T-cell (primary cell): Measurements from ENCODE around the gene ZCCHC10. TPM values are rescaled to one million over a fixed set of nuclear protein-coding genes. Genes with fewer than 3 reads are reported as not detected.

Source experiments
- ATAC-seq, 4 experiments: fragments of 200-7000 bp in 3 of 4; fragments of 150-1000 bp in 1 of 4; cut with Tn5 transposase; replicated peaks in 1 of 4; 1 replicate in 3 of 4; 2 replicates in 1 of 4; pipeline ENCODE4 v1.10.0; 2021; ENCODE audit warnings: moderate library complexity in 3 of 4, mild to moderate bottlenecking in 2 of 4, moderate number of reproducible peaks in 1 of 4
- CTCF ChIA-PET, 2 donors: fragments of 300-600 bp; sonication (Branson Sonifier 250); formaldehyde crosslinking; loops; one replicate each; lab custom pipeline; 2022; ENCODE audit warnings: antibody characterized with exemption in 2 of 2; lab: Charles Lee
- POLR2A ChIA-PET, 2 donors: fragments of 300-600 bp; sonication (Branson Sonifier 250); formaldehyde crosslinking; loops; one replicate each; lab custom pipeline; 2022; ENCODE audit warnings: antibody characterized with exemption in 2 of 2; lab: Charles Lee
- DNase-seq, 35 experiments: peaks; one replicate each; pipeline versions ENCODE4 v3.0.0 to v3.0.0-alpha.2; 2013 to 2023
- H3K27ac ChIP-seq: one replicate; pipeline ENCODE4 v1.5.1; 2013; ENCODE audit warnings: low read length
- H3K27me3 ChIP-seq, 2 experiments: replicated peaks in 1 of 2; 1 replicate in 1 of 2; 2 replicates in 1 of 2; pipeline versions ENCODE4 v1.6.1 to v1.7.0; 2013; ENCODE audit warnings: low read length in 1 of 2, mixed read lengths in 1 of 2; ENCODE audit not compliant: control insufficient read depth in 2 of 2, insufficient read depth in 2 of 2; ENCODE audit errors: extremely low read depth in 1 of 2
- H3K36me3 ChIP-seq, 2 donors: 1 replicate in 1 of 2; 2 replicates in 1 of 2; pipeline versions ENCODE4 v1.6.1 to v1.7.0; 2013; ENCODE audit warnings: low read length in 1 of 2; ENCODE audit not compliant: control insufficient read depth in 2 of 2, insufficient read depth in 1 of 2; ENCODE audit errors: extremely low read depth in 1 of 2
- H3K4me1 ChIP-seq, 2 experiments: 1 replicate in 1 of 2; 2 replicates in 1 of 2; pipeline versions ENCODE4 v1.6.1 to v1.7.0; 2013; ENCODE audit warnings: low read length in 2 of 2, mixed read lengths in 1 of 2; ENCODE audit not compliant: insufficient read depth in 2 of 2, control insufficient read depth in 1 of 2; ENCODE audit errors: extremely low read depth in 1 of 2
- H3K4me3 ChIP-seq, 2 donors: 1 replicate in 1 of 2; 2 replicates in 1 of 2; pipeline versions ENCODE4 v1.5.1 to v1.7.0; 2013; ENCODE audit warnings: mild to moderate bottlenecking in 2 of 2, low read length in 1 of 2, moderate library complexity in 1 of 2; ENCODE audit not compliant: control insufficient read depth in 1 of 2; ENCODE audit errors: extremely low read depth in 1 of 2
- H3K9me3 ChIP-seq: 2 replicates; pipeline ENCODE4 v1.7.0; 2013
- H3K27ac Mint-ChIP-seq, 2 donors: one replicate each; pipeline ENCODE4 v1.8.0; 2020 to 2021; ENCODE audit warnings: mild to moderate bottlenecking in 2 of 2, mixed read lengths in 2 of 2
- H3K27me3 Mint-ChIP-seq, 2 donors: one replicate each; pipeline ENCODE4 v1.8.0; 2021 to 2022; ENCODE audit warnings: mixed read lengths in 2 of 2
- H3K36me3 Mint-ChIP-seq: one replicate; pipeline ENCODE4 v1.8.0; 2021; ENCODE audit warnings: mixed read lengths
- H3K4me1 Mint-ChIP-seq, 3 donors: one replicate each; pipeline ENCODE4 v1.8.0; 2020 to 2022; ENCODE audit warnings: mixed read lengths in 3 of 3, mild to moderate bottlenecking in 1 of 3
- H3K4me3 Mint-ChIP-seq, 3 donors: one replicate each; pipeline ENCODE4 v1.8.0; 2020 to 2022; ENCODE audit warnings: mild to moderate bottlenecking in 3 of 3, mixed read lengths in 3 of 3, moderate library complexity in 3 of 3
- H3K9me3 Mint-ChIP-seq, 3 donors: one replicate each; pipeline ENCODE4 v1.8.0; 2020 to 2022; ENCODE audit warnings: mixed read lengths in 3 of 3
- WGBS: methylation state at CpG from one replicate; pipeline ENCODE4 v1.1.5; 2013; ENCODE audit warnings: missing lambda C conversion rate; ENCODE audit not compliant: insufficient coverage; 5-methylcytosine and 5-hydroxymethylcytosine counted together
- total RNA-seq, 35 experiments: library from RNA in 6 of 35; stranded (reverse) in 6 of 35; fragments of 120-200 nt in 1 of 35; gene quantifications; one replicate each; pipeline versions ENCODE4 v1.2.1 to v1.2.4 and lab custom pipeline; 2013 to 2026

ZCCHC10 gene
- total RNA-seq, 5 donors from 2014 or later (not counting 1 experiment from before 2014, with no cell fraction given), result 15.6 to 19.5 (median 16.3) TPM

GRCh38 chr5:133063965-133064364 lies 37.6 kb upstream of the ZCCHC10 start:
- H3K9me3 Mint-ChIP-seq, result no peaks in the 10 kb centered on the region
- WGBS, result 65% methylated on average over 4 of the region's 10 CpGs
- Histone ChIP-seq H3K4me1 (peaks cover 5 to 22% of the 10 kb centered on the region in 2 experiments), H3K36me3 (peaks cover 0 to 31% of the 10 kb centered on the region in 2 donors), H3K9me3 (no peaks in the 10 kb centered on the region), H3K27ac (no peak overlapping the region), H3K27me3 (no peaks in the 10 kb centered on the region), H3K4me3 (no peak overlapping the region)
- ATAC-seq (no peak), DNase-seq (no peak)
- H3K4me1 Mint-ChIP-seq, result peaks cover 42 to 53% (median 44%) of the 10 kb centered on the region in 3 donors
- ChIA-PET POLR2A (no interaction called here), CTCF (no interaction called here)
- no peak overlapping the region for H3K27ac Mint-ChIP-seq
- no peak overlapping the region for H3K4me3 Mint-ChIP-seq
- no peaks in the 10 kb centered on the region for H3K27me3 Mint-ChIP-seq
- peaks cover 35% of the 10 kb centered on the region for H3K36me3 Mint-ChIP-seq

DNA sequence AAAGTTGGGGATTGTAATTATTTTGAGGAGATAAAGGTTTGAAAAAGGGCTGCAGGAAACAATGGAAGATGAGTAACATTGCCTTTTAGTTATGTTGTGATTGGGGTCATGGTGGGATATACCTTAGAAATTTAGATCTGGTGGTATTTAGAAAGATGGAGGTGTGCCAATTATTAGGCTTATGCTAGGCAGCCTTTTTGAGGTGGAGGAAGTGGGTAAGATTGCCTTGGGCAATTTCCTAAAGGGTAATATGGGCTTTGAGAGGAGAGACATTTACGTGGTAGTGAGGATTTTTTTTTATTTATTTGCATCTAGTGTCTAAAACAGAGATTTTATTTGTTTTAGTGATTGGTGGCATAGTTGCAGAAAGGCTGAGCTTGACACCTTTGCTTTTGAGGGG lies 35.9 kb upstream of the ZCCHC10 start:
- peaks cover 52 to 54% (median 53%) of the 10 kb centered on the region in 3 donors for H3K4me1 Mint-ChIP-seq
- Histone ChIP-seq H3K27ac (no peak overlapping the region), H3K4me3 (no peak overlapping the region), H3K27me3 (no peaks in the 10 kb centered on the region), H3K9me3 (no peaks in the 10 kb centered on the region), H3K36me3 (peaks cover 0 to 17% of the 10 kb centered on the region in 2 donors), H3K4me1 (peaks cover 5 to 34% of the 10 kb centered on the region in 2 experiments)
- H3K36me3 Mint-ChIP-seq, result peaks cover 19% of the 10 kb centered on the region
- no peaks in the 10 kb centered on the region for H3K9me3 Mint-ChIP-seq
- peak overlapping the region in 1 of 3 donors; percentile 4 for H3K4me3 Mint-ChIP-seq
- ATAC-seq (no peak), DNase-seq (no peak)
- 17% methylated on average over 1 of the region's 1 CpG for WGBS
- H3K27ac Mint-ChIP-seq, result peak overlapping the region in 1 of 2 donors; percentile 1
- ChIA-PET POLR2A (no interaction called here), CTCF (interaction anchor here in 1 of 2 donors (0.6 kb wide), 1 partner anchor 99 kb away, joined by 3 read pairs; the partner anchor contains the start of gene AFF4)
- no peaks in the 10 kb centered on the region for H3K27me3 Mint-ChIP-seq

- Histone ChIP-seq H3K36me3 (no peaks in the 10 kb centered on the region), H3K27me3 (no peaks in the 10 kb centered on the region), H3K4me3 (no peak overlapping the region), H3K9me3 (no peaks in the 10 kb centered on the region), H3K4me1 (peaks cover 9 to 47% of the 10 kb centered on the region in 2 experiments), H3K27ac (no peak overlapping the region)
- Mint-ChIP-seq H3K27me3 (no peaks in the 10 kb centered on the region), H3K9me3 (no peaks in the 10 kb centered on the region), H3K27ac (peak overlapping the region in 1 of 2 donors; percentile 7), H3K4me3 (no peak overlapping the region), H3K36me3 (no peaks in the 10 kb centered on the region), H3K4me1 (peaks cover 61 to 70% (median 67%) of the 10 kb centered on the region in 3 donors)
- CTCF ChIA-PET, result no interaction called here
- ATAC-seq (no peak), DNase-seq (no peak)
- POLR2A ChIA-PET, result interaction anchor here in 1 of 2 donors (0.6 kb wide), 1 partner anchor 1497 kb away, joined by 3 read pairs; no protein-coding TSS in a partner anchor
- no CpG with 5 or more reads among the region's 3 CpGs for WGBS
Measured at GRCh38 chr5:133059621-133060020, 33.3 kb upstream of the ZCCHC10 start.

DNA sequence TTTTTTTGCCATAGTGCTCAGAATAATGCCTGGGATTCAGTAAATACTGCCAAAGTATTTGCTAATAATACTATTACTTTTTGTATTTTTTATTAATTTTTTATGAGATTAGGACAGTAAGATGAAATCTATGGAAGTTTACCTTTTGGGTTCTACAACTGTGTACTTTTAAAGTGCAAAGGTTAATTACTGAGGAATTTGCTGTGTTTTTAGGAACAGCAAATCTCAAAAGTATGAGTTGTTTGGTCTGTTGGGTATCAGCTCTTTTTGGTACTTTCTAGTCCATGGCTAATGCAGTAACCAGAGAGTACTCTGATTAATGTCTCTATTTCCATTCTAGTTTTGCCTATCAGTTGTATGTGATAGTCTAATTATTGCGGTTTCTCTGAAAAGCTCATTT lies 30.5 kb upstream of the ZCCHC10 start:
- Histone ChIP-seq H3K27me3 (no peaks in the 10 kb centered on the region), H3K36me3 (no peaks in the 10 kb centered on the region), H3K9me3 (no peaks in the 10 kb centered on the region), H3K4me3 (no peak overlapping the region), H3K27ac (no peak overlapping the region), H3K4me1 (peaks cover 11 to 57% of the 10 kb centered on the region in 2 experiments)
- Mint-ChIP-seq H3K9me3 (no peaks in the 10 kb centered on the region), H3K27ac (no peak overlapping the region), H3K36me3 (no peaks in the 10 kb centered on the region), H3K4me3 (no peak overlapping the region), H3K4me1 (peaks cover 71 to 76% (median 74%) of the 10 kb centered on the region in 3 donors), H3K27me3 (no peaks in the 10 kb centered on the region)
- POLR2A ChIA-PET, result interaction anchor here (0.5 to 1.1 kb wide), 3 partner anchors 13 to 120 kb away, joined by 3 to 10 read pairs (median 5); no protein-coding TSS in a partner anchor
- WGBS, result no CpG with 5 or more reads among the region's 1 CpG
- DNase-seq (no peak), ATAC-seq (no peak)
- CTCF ChIA-PET, result no interaction called here

DNA sequence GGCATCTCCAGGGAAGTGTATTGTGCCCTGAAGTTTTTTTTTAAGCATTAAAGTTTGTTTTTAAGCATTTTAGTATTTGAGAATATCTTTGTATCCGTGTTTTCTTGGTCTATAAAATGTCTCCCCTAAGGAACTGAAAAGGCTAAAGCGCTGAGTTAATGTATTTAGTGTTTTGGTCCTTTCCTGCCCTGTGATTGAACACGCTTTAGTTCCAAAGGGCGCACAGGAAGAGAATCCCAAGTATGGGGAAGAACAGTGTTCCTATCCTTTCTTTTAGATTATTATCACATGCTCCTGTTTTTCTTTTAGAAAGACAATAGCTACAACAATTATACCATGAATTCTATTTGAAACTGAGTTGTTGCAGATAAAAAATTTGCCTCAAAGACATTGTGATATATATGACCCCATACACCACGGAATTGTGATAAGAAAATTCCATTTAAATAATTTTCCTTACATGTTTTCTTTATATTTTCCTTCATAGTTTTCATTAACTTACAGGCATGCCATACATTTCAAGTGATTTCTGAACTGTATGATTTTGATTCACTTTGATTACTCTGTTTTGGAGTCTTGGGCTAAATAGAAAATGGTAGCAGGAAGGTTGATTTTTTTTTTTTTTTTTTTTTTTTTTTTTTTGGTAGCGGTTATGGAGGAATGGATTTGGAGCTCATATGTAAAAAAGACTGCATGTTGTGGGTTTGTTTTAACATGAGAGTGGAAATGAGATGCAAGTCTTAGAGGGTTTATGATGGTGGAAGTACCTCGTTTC lies 28.5 kb upstream of the ZCCHC10 start:
- Histone ChIP-seq H3K4me3 (no peak overlapping the region), H3K36me3 (no peaks in the 10 kb centered on the region), H3K4me1 (peaks cover 20 to 59% of the 10 kb centered on the region in 2 experiments), H3K9me3 (no peaks in the 10 kb centered on the region), H3K27ac (no peak overlapping the region), H3K27me3 (peaks cover 0 to 3% of the 10 kb centered on the region in 2 experiments)
- H3K4me1 Mint-ChIP-seq, result peaks cover 74 to 78% (median 76%) of the 10 kb centered on the region in 3 donors
- WGBS, result no CpG with 5 or more reads among the region's 7 CpGs
- ChIA-PET POLR2A (interaction anchor here in 1 of 2 donors (0.6 kb wide), 1 partner anchor 1792 kb away, joined by 3 read pairs; no protein-coding TSS in a partner anchor), CTCF (interaction anchor here in 1 of 2 donors (0.6 kb wide), 1 partner anchor 16 kb away, joined by 3 read pairs; no protein-coding TSS in a partner anchor)
- H3K4me3 Mint-ChIP-seq, result peak overlapping the region; percentile 10 to 96 (median 41)
- no peaks in the 10 kb centered on the region for H3K9me3 Mint-ChIP-seq
- DNase-seq (no peak), ATAC-seq (no peak)
- no peaks in the 10 kb centered on the region for H3K36me3 Mint-ChIP-seq
- H3K27me3 Mint-ChIP-seq, result no peaks in the 10 kb centered on the region
- no peak overlapping the region for H3K27ac Mint-ChIP-seq

GRCh38 chr5:133053448-133053847 lies 27.1 kb upstream of the ZCCHC10 start:
- peak overlapping the region; percentile 79 to 89 for H3K4me3 ChIP-seq
- H3K9me3 ChIP-seq, result no peaks in the 10 kb centered on the region
- ChIA-PET POLR2A (interaction anchor here (0.6 to 0.9 kb wide), 2 partner anchors 28 to 50 kb away, joined by 4 read pairs; no protein-coding TSS in a partner anchor), CTCF (interaction anchor here in 1 of 2 donors (0.6 kb wide), 1 partner anchor 34 kb away, joined by 4 read pairs; no protein-coding TSS in a partner anchor)
- no peak for DNase-seq
- Mint-ChIP-seq H3K4me3 (peak overlapping the region; percentile 95 to 97 (median 96)), H3K9me3 (no peaks in the 10 kb centered on the region), H3K36me3 (no peaks in the 10 kb centered on the region), H3K27me3 (no peaks in the 10 kb centered on the region), H3K4me1 (peaks cover 72 to 79% (median 75%) of the 10 kb centered on the region in 3 donors), H3K27ac (no peak overlapping the region)
- H3K27ac ChIP-seq, result no peak overlapping the region
- peaks cover 0 to 3% of the 10 kb centered on the region in 2 experiments for H3K27me3 ChIP-seq
- H3K36me3 ChIP-seq, result no peaks in the 10 kb centered on the region
- H3K4me1 ChIP-seq, result peaks cover 20 to 53% of the 10 kb centered on the region in 2 experiments
- 95% methylated on average over 6 of the region's 15 CpGs for WGBS
- ATAC-seq, result no peak
